DND-41 (cell line): ENCODE measurements around the gene SLC28A3.

Experiments
- ATAC-seq: fragments of 200-7000 bp; cut with Tn5 transposase; 3 replicates; pipeline ENCODE4 v1.9.1; 2021; ENCODE audit warnings: low read depth; ENCODE audit not compliant: insufficient read depth
- DNase-seq: peaks from one replicate; pipeline ENCODE4 v3.0.0-alpha.2; 2020
- H2AFZ ChIP-seq: 2 replicates; pipeline ENCODE4 v1.6.0; 2012; ENCODE audit warnings: low read depth, low read length
- H3K27ac ChIP-seq: 2 replicates; pipeline ENCODE4 v1.5.1; 2012; ENCODE audit warnings: low read length, inconsistent platforms
- H3K27me3 ChIP-seq: fragments of 200-600 bp; sonication (generic); 2 replicates; pipeline ENCODE4 v1.6.0; 2012; ENCODE audit warnings: low read length, mild to moderate bottlenecking, inconsistent platforms; ENCODE audit not compliant: insufficient read depth, poor library complexity
- H3K36me3 ChIP-seq: 2 replicates; pipeline ENCODE4 v1.5.1; 2012; ENCODE audit warnings: low read length, inconsistent platforms; ENCODE audit not compliant: insufficient read depth
- H3K4me1 ChIP-seq: 2 replicates; pipeline ENCODE4 v1.5.1; 2012; ENCODE audit warnings: mild to moderate bottlenecking, low read length; ENCODE audit not compliant: insufficient read depth
- H3K4me2 ChIP-seq: 2 replicates; pipeline ENCODE4 v1.6.0; 2012; ENCODE audit warnings: mild to moderate bottlenecking, moderate library complexity, low read length, inconsistent platforms; ENCODE audit not compliant: insufficient read depth
- H3K4me3 ChIP-seq, 2 experiments: fragments of 200-600 bp in 1 of 2; shearing (Covaris generic) in 1 of 2; 2 replicates each; pipeline ENCODE4 v1.5.1; 2012 to 2016; ENCODE audit warnings: inconsistent platforms in 2 of 2, low read length in 2 of 2, mild to moderate bottlenecking in 2 of 2, low read depth in 1 of 2, moderate library complexity in 1 of 2
- H3K79me2 ChIP-seq: 2 replicates; pipeline ENCODE4 v1.6.0; 2012; ENCODE audit warnings: low read length, inconsistent platforms; ENCODE audit not compliant: insufficient read depth
- H3K9ac ChIP-seq: 2 replicates; pipeline ENCODE4 v1.6.0; 2012; ENCODE audit warnings: low read depth, mild to moderate bottlenecking, inconsistent platforms, low read length, moderate library complexity
- H3K9me3 ChIP-seq: 2 replicates; pipeline ENCODE4 v1.5.1; 2012; ENCODE audit warnings: low read length, moderate library complexity, mild to moderate bottlenecking, inconsistent platforms; ENCODE audit not compliant: insufficient read depth, severe bottlenecking
- H4K20me1 ChIP-seq: 2 replicates; pipeline ENCODE4 v1.6.0; 2012; ENCODE audit warnings: low read length; ENCODE audit not compliant: insufficient read depth
- EZH2 ChIP-seq: IDR thresholded peaks from 3 replicates; pipeline ENCODE4 v1.6.1; 2012; ENCODE audit warnings: borderline replicate concordance, low read depth, mild to moderate bottlenecking, moderate library complexity, low read length, inconsistent platforms; ENCODE audit not compliant: severe bottlenecking
- TF ChIP-seq, protein P1 (sequence below): IDR thresholded peaks from 2 replicates; pipeline ENCODE4 v1.5.1; 2012; ENCODE audit warnings: borderline replicate concordance, low read length, moderate library complexity, mild to moderate bottlenecking; ENCODE audit not compliant: poor library complexity, severe bottlenecking; ENCODE audit errors: extremely low read depth

The SLC28A3 gene

DNA sequence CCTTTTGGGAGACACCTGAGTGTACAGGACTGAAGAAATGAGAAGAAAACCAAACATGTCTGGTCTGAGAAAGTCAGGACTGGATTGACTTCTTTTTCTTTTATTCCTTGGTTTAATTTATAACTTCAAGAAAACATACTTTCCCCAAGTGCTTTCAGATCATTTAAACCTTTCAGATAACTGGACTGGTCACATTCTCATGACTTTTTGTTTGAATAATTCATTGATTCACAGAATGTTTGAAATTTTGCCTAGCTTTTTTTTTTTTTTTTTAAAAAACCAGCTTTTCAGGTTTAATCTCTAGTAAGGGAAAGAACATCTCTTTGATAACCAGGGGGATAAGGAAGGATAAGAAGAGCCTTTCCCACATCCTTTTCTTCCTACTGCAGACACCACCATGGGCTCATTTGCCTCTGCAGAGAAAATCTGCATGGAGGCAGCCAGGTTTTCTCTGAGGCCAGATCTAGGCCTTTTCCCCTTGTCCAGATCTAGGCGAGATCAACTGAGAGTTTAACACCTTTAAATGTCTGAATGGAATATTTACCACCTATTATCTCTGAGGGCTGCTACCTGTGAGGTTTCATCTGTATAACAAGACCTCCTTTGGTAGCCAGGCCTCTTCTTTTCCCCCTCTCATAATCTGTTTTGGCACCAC, 45.0 kb upstream of the SLC28A3 start:
- H3K4me1 ChIP-seq = no peaks in the 10 kb centered on the region
- H3K27ac ChIP-seq = no peak overlapping the region
- no peak overlapping the region for H2AFZ ChIP-seq
- no peaks in the 10 kb centered on the region for H3K27me3 ChIP-seq
- H3K79me2 ChIP-seq = no peaks in the 10 kb centered on the region
- H4K20me1 ChIP-seq = no peaks in the 10 kb centered on the region
- H3K4me3 ChIP-seq = no peak overlapping the region
- H3K4me2 ChIP-seq = no peak overlapping the region
- ATAC-seq = no peak
- DNase-seq = no peak
- H3K9me3 ChIP-seq = no peaks in the 10 kb centered on the region
- TF ChIP-seq EZH2 = no peak
- TF ChIP-seq, protein P1, sequence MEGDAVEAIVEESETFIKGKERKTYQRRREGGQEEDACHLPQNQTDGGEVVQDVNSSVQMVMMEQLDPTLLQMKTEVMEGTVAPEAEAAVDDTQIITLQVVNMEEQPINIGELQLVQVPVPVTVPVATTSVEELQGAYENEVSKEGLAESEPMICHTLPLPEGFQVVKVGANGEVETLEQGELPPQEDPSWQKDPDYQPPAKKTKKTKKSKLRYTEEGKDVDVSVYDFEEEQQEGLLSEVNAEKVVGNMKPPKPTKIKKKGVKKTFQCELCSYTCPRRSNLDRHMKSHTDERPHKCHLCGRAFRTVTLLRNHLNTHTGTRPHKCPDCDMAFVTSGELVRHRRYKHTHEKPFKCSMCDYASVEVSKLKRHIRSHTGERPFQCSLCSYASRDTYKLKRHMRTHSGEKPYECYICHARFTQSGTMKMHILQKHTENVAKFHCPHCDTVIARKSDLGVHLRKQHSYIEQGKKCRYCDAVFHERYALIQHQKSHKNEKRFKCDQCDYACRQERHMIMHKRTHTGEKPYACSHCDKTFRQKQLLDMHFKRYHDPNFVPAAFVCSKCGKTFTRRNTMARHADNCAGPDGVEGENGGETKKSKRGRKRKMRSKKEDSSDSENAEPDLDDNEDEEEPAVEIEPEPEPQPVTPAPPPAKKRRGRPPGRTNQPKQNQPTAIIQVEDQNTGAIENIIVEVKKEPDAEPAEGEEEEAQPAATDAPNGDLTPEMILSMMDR = no peak
- no peak overlapping the region for H3K9ac ChIP-seq
- no peaks in the 10 kb centered on the region for H3K36me3 ChIP-seq

DNA sequence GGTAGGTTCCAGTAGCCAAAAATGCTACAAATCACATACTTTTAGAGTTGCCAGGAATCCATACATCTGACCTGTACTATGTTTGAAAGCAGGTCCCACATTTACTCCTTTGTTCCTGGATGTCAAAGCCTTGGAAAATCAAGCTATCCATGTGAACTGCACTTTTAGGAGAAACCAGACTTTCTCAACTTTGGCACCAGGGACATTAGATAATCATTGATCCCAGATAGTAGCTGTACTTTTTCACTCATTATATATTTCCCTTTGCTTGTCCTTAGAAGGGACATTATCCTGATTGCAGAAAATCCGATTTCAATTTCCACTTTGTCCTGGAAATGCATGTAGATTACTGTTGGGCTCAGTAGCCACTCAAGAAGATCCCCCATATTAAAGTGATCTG, 44.1 kb upstream of the SLC28A3 start:
- Histone ChIP-seq H3K4me1 (no peaks in the 10 kb centered on the region), H3K9ac (no peak overlapping the region), H2AFZ (no peak overlapping the region), H3K79me2 (no peaks in the 10 kb centered on the region), H3K36me3 (no peaks in the 10 kb centered on the region), H3K27me3 (no peaks in the 10 kb centered on the region), H3K27ac (no peak overlapping the region), H3K4me3 (no peak overlapping the region), H3K4me2 (no peak overlapping the region), H4K20me1 (no peaks in the 10 kb centered on the region), H3K9me3 (no peaks in the 10 kb centered on the region)
- TF ChIP-seq EZH2 = no peak
- TF ChIP-seq, protein P1 = no peak
- DNase-seq = no peak
- no peak for ATAC-seq

DNA sequence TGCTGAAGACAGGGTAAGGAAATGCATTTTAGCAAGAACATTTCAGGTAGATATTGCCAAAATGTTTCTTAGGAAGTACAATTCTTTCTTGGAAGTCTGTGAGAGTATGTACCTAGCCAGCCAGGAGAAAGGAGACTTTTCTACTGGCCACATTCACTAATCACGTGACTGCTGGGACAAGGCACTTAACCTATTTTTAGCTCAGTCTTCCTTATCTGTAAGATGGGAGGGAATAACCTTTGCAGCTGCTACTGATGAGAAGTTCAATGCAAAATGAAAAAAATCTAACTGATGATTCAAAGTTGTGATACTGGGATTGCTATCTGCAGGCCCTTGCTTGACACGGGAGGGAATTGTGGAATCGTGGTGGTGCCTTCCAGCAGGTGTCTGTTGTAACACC, 42.6 kb upstream of the SLC28A3 start:
- H3K27me3 ChIP-seq = no peaks in the 10 kb centered on the region
- no peak overlapping the region for H3K9ac ChIP-seq
- TF ChIP-seq EZH2 = no peak
- TF ChIP-seq, protein P1 = no peak
- H3K36me3 ChIP-seq = no peaks in the 10 kb centered on the region
- H3K4me1 ChIP-seq = no peaks in the 10 kb centered on the region
- no peak overlapping the region for H3K27ac ChIP-seq
- H3K4me2 ChIP-seq = no peak overlapping the region
- H3K4me3 ChIP-seq = no peak overlapping the region
- H4K20me1 ChIP-seq = no peaks in the 10 kb centered on the region
- no peaks in the 10 kb centered on the region for H3K9me3 ChIP-seq
- no peaks in the 10 kb centered on the region for H3K79me2 ChIP-seq
- ATAC-seq = no peak
- H2AFZ ChIP-seq = no peak overlapping the region
- no peak for DNase-seq

DNA sequence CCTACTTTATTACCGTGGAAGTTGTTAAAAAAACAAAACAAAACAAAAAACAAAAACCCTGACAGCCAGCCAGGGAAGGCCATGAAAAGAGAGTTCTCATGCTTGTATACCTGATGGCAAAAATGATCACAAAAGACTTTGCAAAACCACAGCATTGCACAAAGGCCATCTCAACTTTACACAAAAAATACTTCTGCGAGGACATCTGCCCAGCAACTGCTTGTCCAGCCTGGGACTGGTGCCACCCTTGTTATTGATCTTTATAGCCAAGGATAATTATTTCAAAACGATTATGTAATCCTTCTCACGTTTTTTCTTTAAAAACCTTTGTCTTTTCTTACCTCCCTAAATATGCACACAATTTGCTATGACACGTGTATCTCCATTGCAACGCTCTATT, 42.2 kb upstream of the SLC28A3 start:
- H2AFZ ChIP-seq = no peak overlapping the region
- ATAC-seq (no peak), DNase-seq (no peak)
- H4K20me1 ChIP-seq = no peaks in the 10 kb centered on the region
- H3K9me3 ChIP-seq = no peaks in the 10 kb centered on the region
- H3K27ac ChIP-seq = no peak overlapping the region
- H3K79me2 ChIP-seq = no peaks in the 10 kb centered on the region
- no peaks in the 10 kb centered on the region for H3K4me1 ChIP-seq
- H3K36me3 ChIP-seq = no peaks in the 10 kb centered on the region
- no peak overlapping the region for H3K4me2 ChIP-seq
- TF ChIP-seq EZH2 = no peak
- TF ChIP-seq, protein P1 = no peak
- H3K4me3 ChIP-seq = no peak overlapping the region
- no peaks in the 10 kb centered on the region for H3K27me3 ChIP-seq
- H3K9ac ChIP-seq = no peak overlapping the region
